Right cardiac atrium (tissue), 5 donors: Measurements from ENCODE around the gene ELL2. TPM values are rescaled to one million over a fixed set of nuclear protein-coding genes. Genes with fewer than 3 reads are reported as not detected.
A peak's percentile ranks its signal among the peaks of the same experiment; 100 is the strongest.

Source experiments
- ATAC-seq, 2 donors: fragments of 200-7000 bp; cut with Tn5 transposase; one replicate each; pipeline versions ENCODE4 v1.8.0 to v1.9.1; 2020; ENCODE audit warnings: moderate library complexity in 2 of 2, mild to moderate bottlenecking in 1 of 2
- DNase-seq, 3 donors: peaks; one replicate each; pipeline ENCODE4 v3.0.0-alpha.2; 2020
- H3K27ac ChIP-seq: one replicate; pipeline ENCODE4 v1.5.1; 2013; ENCODE audit warnings: mild to moderate bottlenecking, low read length, control low read depth, moderate library complexity
- H3K27me3 ChIP-seq: one replicate; pipeline ENCODE4 v1.6.1; 2013; ENCODE audit not compliant: control insufficient read depth, insufficient read depth
- H3K4me1 ChIP-seq: one replicate; pipeline ENCODE4 v1.6.1; 2013; ENCODE audit warnings: low read length; ENCODE audit not compliant: control insufficient read depth, insufficient read depth
- H3K4me3 ChIP-seq: one replicate; pipeline ENCODE4 v1.5.1; 2013; ENCODE audit warnings: low read length, control low read depth
- H3K9me3 ChIP-seq: one replicate; pipeline ENCODE4 v1.6.1; 2013; ENCODE audit warnings: low read length; ENCODE audit not compliant: control insufficient read depth
- WGBS: extraction: QIAGEN DNeasy Blood & Tissue Kit; methylation state at CpG from one replicate; pipeline ENCODE4 v1.1.7; 2013; 5-methylcytosine and 5-hydroxymethylcytosine counted together
- intact Hi-C, 4 donors: fragments of 100-400 bp; cut with DNase I; formaldehyde crosslinking; loops; one replicate each; pipeline versions ENCODE4 v1.11.0 to v1.14.0; 2022 to 2023
- polyA plus RNA-seq: library from polyadenylated mRNA; stranded (reverse); fragments of 200-250 nt; gene quantifications from one replicate; pipeline ENCODE4 v1.2.3, GENCODE V29; 2013
- total RNA-seq, 4 donors: library from RNA; stranded (reverse); fragmentation: NEBNext Ultra II Directional; extraction: Animal tissue kit (Norgen Biotek cat#: 25700); gene quantifications; one replicate each; pipeline ENCODE4 v1.2.1, GENCODE V29; 2021
- donor health status: healthy with polysubstance abuse.
- donor health status: DM: no; HTN: yes; CAD: no.
- donor health status: DM: no; HTN: no; CAD: no.
- donor health status: DM: no; HTN: yes; CAD: no; lungs with severe emphysema.
- donor health status: DM: yes; HTN: yes; CAD: no.

The ELL2 gene
- total and polyA plus RNA-seq, 5 donors = 16.7 to 75.9 (median 32.4) TPM

DNA sequence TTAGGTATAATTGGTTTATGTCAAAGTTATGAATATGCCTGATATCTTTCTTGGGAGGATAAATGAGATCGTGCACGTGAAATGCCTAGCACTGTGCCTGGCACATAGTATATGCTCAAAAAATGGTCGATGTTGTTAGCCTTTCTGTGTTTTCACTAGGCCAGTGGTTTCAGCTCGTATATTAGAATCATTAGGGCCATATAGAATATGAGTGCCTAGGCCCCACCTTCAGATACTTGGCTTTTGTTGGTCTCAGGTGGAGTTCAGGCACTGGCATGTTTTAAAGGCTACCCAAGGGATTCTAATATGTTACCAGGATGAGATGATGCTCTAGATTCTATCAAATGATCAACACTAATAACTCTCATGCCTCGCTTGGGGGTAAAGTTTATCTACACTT, 56.8 kb downstream of the ELL2 start:
- 83% methylated on average over 5 of the region's 5 CpGs for WGBS
- no peaks in the 10 kb centered on the region for H3K27me3 ChIP-seq
- intact Hi-C loops = loop anchor here in 1 of 4 donors (5.0 kb wide), 1 partner anchor 52 kb away; no protein-coding TSS in a partner anchor
- H3K4me1 ChIP-seq = peaks cover 1% of the 10 kb centered on the region
- no peak overlapping the region for H3K4me3 ChIP-seq
- H3K27ac ChIP-seq = no peak overlapping the region
- no peaks in the 10 kb centered on the region for H3K9me3 ChIP-seq
- DNase-seq (no peak), ATAC-seq (no peak)

DNA sequence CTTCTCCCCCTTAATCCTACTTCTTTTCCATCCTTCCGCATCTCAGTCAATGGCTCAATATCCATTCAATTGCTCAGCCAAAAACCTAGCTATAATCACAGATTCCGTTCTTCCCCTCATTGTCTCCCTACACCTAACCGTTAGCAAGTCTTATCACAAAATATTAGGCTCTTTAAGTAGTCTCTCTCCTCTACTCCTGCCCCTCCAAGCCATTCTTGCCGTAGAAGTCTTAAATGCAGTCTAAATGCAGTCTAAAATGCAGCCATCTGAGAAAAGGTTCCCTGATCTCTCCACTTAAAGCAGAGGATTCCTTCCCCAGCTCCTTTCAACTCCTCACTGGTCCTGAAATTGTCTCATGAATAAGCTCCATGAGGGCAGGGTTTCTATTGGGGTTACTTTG, 57.8 kb downstream of the ELL2 start:
- no peak overlapping the region for H3K27ac ChIP-seq
- H3K4me1 ChIP-seq = no peaks in the 10 kb centered on the region
- H3K4me3 ChIP-seq = no peak overlapping the region
- DNase-seq = no peak
- ATAC-seq = no peak
- 95% methylated on average over 4 of the region's 4 CpGs for WGBS
- no peaks in the 10 kb centered on the region for H3K9me3 ChIP-seq
- intact Hi-C loops = loop anchor here in 1 of 4 donors (5.0 kb wide), 1 partner anchor 53 kb away; no protein-coding TSS in a partner anchor
- H3K27me3 ChIP-seq = no peaks in the 10 kb centered on the region

DNA sequence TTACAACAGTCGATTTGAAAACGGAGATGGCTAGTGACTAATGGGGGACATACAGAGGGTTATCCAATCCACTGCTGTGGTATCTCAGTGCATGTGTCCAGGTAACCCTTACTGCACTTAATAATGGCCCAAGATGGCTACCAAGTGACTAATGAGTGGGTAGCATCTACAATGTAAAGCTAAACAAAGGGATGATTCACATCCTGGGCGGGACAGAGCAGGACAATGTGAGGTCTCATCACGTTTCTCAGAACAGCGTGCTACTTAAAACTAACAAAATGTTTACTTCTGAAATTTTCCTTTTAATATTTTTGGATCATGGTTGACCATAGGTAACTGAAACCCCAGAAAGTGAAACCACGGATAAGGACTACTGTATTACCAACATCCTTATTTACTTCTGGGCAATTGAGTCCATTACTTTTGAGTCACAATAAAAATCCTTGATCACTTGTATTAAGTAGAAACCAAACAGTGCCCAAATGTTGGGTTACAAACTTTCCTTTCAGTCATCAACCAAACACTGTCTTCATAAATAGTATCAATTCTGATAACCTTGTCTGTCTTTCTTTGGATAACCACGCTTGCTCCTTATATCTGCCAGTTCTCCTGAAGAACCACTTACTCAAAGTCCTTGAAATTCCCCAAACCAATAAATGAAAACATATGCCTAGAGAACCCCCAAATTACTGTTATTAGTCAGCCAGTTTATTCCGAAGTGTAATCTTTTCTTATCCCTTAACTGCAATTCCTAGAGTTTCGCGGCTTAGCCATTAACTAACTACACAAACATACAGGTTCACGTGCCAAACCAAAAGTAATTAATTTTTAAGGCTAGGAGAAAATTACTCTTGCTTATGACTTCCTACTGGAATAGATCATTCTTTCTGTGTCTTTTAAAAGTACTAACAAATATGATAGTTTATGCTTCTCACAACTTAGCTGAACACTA, 59.7 kb downstream of the ELL2 start:
- ATAC-seq (no peak), DNase-seq (no peak)
- Histone ChIP-seq H3K4me1 (no peaks in the 10 kb centered on the region), H3K27ac (no peak overlapping the region), H3K4me3 (no peak overlapping the region), H3K9me3 (no peaks in the 10 kb centered on the region), H3K27me3 (no peaks in the 10 kb centered on the region)
- intact Hi-C loops = loop anchor here in 1 of 4 donors (5.0 kb wide), 1 partner anchor 55 kb away; no protein-coding TSS in a partner anchor
- 91% methylated on average over 11 of the region's 11 CpGs for WGBS

DNA sequence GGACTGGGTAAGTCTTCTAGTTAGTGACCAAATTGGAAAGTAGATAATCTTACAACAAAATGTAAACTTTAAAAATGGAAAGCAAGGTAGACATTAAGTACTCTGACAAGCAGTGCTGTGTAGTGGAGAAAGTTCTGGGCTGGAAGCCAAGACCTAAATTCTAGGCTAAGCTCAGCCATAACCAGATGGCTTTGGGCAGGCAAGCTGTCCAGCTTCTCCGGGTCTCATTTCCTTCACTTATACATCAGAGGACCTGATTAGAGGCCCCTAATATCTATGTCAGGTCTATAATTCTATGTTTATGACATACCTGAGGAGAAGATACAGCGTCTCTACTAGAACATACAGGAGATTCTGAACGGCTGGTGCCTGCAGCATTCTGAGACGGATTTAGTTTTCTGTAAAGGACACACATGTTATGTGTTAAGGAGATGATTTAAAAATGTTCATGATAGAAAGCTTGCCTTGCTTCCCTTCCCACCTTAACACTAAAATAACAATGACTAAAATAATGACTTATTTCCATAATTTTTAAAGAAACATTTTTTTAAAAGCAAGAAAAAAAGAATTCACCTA, 61.2 kb downstream of the ELL2 start:
- DNase-seq = no peak
- Histone ChIP-seq H3K4me1 (no peaks in the 10 kb centered on the region), H3K9me3 (no peaks in the 10 kb centered on the region), H3K4me3 (no peak overlapping the region), H3K27ac (no peak overlapping the region), H3K27me3 (no peaks in the 10 kb centered on the region)
- 52% methylated on average over 4 of the region's 4 CpGs for WGBS
- intact Hi-C loops = loop anchor here in 1 of 4 donors (5.0 kb wide), 1 partner anchor 57 kb away; no protein-coding TSS in a partner anchor
- peak; percentile 78 to 84 for ATAC-seq

DNA sequence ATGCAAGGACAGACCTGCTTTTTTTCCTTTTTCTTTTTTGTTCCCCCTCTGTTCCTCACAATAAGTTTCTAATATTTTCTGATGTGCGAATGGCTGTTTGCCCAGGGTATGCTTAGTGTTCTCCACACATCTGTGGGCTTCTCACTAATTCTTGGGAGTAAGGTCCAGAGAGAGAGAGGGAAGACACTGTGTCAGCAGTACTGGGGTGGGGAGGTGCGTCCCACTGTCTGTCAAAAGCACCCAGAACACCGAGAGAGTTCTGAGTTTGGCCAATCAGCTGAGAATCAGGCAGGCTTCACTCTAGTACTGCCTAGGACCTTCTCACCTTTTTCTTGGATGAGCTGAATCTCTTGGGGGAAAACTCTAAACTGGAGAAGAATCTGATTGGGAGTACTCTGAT, 61.8 kb downstream of the ELL2 start:
- WGBS = 79% methylated on average over 3 of the region's 3 CpGs
- intact Hi-C loops = loop anchor here in 1 of 4 donors (5.0 kb wide), 1 partner anchor 57 kb away; no protein-coding TSS in a partner anchor
- no peak overlapping the region for H3K27ac ChIP-seq

DNA sequence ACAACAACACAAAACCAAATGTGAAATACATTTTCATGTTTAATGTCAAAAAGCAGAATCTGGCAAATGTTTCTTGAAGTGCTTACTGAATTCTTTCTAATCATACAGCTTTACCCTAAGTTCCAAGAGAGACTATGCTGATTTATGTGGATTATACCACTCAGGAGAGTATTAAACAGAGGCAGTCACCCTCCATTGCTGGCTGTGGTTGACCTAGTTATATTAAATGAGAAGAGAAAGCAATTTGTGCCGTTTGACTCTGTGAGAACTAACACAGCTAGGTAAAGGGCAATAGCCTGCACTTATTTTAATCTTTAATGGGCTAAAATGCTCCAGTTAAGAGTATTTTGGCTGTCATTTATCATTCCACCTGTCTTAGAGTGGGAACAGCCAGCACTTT, 62.6 kb downstream of the ELL2 start:
- no peak for ATAC-seq
- intact Hi-C loops = no loop called here

More for the DNA sequence above, 61.8 kb downstream of the ELL2 start:
- DNase-seq (no peak), ATAC-seq (peak; percentile 39 to 61)
- Histone ChIP-seq H3K4me3 (no peak overlapping the region), H3K4me1 (no peaks in the 10 kb centered on the region), H3K27me3 (no peaks in the 10 kb centered on the region), H3K9me3 (no peaks in the 10 kb centered on the region)

DNA sequence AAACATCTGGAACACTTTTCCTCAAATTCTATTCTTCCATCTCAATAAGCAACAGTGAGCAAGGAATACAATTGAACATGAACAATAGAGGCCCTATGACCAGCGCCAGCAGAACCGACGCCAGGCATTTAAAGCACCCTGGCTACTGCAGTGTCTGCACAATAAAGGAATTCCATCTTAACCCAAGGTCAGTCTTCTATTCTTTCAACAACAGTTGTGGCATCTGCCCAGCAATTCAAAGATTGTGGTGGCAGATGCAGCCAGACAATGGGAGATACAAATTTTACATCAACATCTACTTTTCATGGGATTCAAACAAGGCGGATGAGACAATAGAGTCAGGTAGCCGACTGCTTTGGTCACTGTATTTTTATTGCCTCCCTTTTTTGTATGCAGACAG, 65.9 kb downstream of the ELL2 start:
- Histone ChIP-seq H3K9me3 (no peaks in the 10 kb centered on the region), H3K4me3 (no peak overlapping the region), H3K4me1 (no peaks in the 10 kb centered on the region), H3K27me3 (no peaks in the 10 kb centered on the region), H3K27ac (no peak overlapping the region)
- DNase-seq (no peak), ATAC-seq (peak in 1 of 2 donors; percentile 20)
- intact Hi-C loops = no loop called here
- 63% methylated on average over 5 of the region's 5 CpGs for WGBS

More for the DNA sequence above, 62.6 kb downstream of the ELL2 start:
- DNase-seq = no peak
- 49% methylated on average over 1 of the region's 1 CpG for WGBS
- H3K9me3 ChIP-seq = no peaks in the 10 kb centered on the region
- no peak overlapping the region for H3K27ac ChIP-seq
- H3K27me3 ChIP-seq = no peaks in the 10 kb centered on the region
- H3K4me3 ChIP-seq = no peak overlapping the region
- H3K4me1 ChIP-seq = no peaks in the 10 kb centered on the region

DNA sequence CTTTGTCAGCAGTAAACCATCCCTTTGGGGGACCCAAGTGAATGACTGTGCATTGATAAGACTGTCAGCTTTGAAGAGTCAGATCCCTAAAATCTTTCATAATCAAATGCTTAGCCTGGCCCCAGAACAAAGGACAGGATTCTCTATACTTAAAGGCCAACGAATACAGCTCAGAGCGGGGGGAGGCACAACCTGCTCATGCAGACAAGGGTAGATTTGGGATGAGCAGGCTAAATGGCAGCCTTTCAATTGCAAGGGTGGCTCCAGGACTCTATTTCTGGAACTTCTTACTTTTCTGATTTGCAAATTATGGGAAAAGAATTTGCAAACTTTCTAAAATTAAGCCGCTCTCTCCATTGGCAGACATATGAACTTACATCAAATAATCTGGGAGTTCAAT, 66.4 kb downstream of the ELL2 start:
- intact Hi-C loops = no loop called here
- no peak for ATAC-seq
- H3K27ac ChIP-seq = no peak overlapping the region

DNA sequence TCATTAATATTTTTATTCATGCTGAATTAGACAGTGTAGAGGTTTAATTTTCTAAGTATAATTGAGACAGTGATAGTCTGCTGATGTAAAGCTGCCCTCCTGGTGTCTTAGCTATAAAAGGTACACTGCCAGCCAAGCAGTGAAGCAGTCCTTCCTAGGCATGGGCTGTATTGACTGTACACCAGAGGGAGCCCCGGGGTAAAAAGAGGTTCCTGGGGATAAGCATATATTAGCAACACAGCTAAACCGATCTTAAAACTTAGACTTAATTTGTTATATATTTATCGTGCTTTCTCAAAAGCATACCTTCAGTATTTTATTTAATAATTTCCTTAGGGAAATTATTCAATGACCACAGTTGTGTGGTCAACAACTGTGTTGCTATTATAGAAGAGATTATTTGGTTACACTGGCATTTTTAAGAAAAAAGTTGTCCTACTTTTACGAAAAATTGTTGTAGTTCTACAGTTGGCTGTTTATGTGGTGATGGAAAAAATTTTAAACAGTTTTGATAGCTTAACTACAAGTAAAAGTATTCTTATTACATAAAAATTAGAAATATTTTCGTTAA, 68.8 kb downstream of the ELL2 start:
- intact Hi-C loops = no loop called here
- Histone ChIP-seq H3K9me3 (no peaks in the 10 kb centered on the region), H3K4me1 (no peaks in the 10 kb centered on the region), H3K4me3 (no peak overlapping the region), H3K27me3 (no peaks in the 10 kb centered on the region), H3K27ac (no peak overlapping the region)
- ATAC-seq = peak; percentile 54 to 57
- DNase-seq = no peak
- WGBS = 95% methylated on average over 5 of the region's 5 CpGs

More for the DNA sequence above, 66.4 kb downstream of the ELL2 start:
- no peak for DNase-seq
- Histone ChIP-seq H3K27me3 (no peaks in the 10 kb centered on the region), H3K9me3 (no peaks in the 10 kb centered on the region), H3K4me1 (no peaks in the 10 kb centered on the region), H3K4me3 (no peak overlapping the region)
- WGBS = 75% methylated on average over 3 of the region's 3 CpGs

DNA sequence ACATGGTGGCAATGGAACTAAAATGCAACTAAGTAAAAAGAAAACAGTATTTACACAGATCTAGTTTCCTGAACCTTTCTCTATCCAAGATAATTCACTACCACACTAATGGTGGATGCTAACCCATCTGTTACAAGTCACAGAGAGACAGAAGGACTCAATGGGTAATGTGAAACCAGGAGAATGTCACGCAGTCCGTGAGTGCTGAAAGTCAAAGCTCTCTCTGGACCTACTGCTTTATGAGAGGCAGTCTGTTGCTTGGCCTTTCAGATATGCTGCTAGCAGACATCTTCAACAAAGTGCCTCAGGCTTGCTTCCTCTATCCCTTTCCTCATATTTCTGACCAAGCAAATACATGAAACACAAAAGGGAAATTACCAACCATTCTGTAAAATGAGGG, 70.2 kb downstream of the ELL2 start:
- no peak for ATAC-seq
- Histone ChIP-seq H3K9me3 (no peaks in the 10 kb centered on the region), H3K4me3 (no peak overlapping the region), H3K27me3 (no peaks in the 10 kb centered on the region), H3K4me1 (no peaks in the 10 kb centered on the region), H3K27ac (no peak overlapping the region)
- intact Hi-C loops = no loop called here
- WGBS = 92% methylated on average over 2 of the region's 2 CpGs
- no peak for DNase-seq

DNA sequence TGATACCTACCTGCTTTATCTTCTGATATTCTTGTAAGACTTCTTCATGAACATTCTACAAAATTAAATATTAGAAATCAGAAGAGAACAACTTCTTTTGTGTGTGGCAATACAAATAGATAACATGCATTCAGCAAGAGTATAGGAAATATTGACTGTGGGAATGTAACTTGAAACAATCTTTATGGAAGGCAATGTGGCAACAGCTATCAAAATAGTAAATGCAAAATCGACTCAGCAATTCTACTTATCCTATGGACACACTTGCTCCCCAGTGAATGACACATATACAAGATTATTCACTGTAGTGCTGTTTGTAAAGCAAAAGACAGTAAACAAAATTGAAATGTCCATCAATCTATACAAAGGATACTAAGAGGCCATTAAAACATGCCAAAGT, 72.6 kb downstream of the ELL2 start:
- WGBS = 84% methylated on average over 1 of the region's 1 CpG
- no peaks in the 10 kb centered on the region for H3K9me3 ChIP-seq
- DNase-seq (no peak), ATAC-seq (no peak)
- H3K4me1 ChIP-seq = no peaks in the 10 kb centered on the region
- no peak overlapping the region for H3K27ac ChIP-seq
- no peak overlapping the region for H3K4me3 ChIP-seq
- no peaks in the 10 kb centered on the region for H3K27me3 ChIP-seq
- intact Hi-C loops = no loop called here
